NCI-H774 (cell line): ENCODE data around the gene RELN.
"Not testable (repeated sequence)": the region's sequence is repeated elsewhere in the genome, so short reads cannot be mapped to it uniquely, and the experiment has no call there.

ENCODE experiments used
- DNase-seq: peaks from one replicate; lab custom pipeline; 2025; lab: John Stamatoyannopoulos, UW

RELN gene

GRCh38 chr7:103989200-103989784, at the start of gene RELN:
TSS of gene RELN (minus strand) at chr7:103989658. CDS start at chr7:103989356, 302 bp downstream.
- peak; percentile 31 for DNase-seq

GRCh38 chr7:104038136-104038535, 48.7 kb upstream of the RELN start:
- no peak for DNase-seq

DNA sequence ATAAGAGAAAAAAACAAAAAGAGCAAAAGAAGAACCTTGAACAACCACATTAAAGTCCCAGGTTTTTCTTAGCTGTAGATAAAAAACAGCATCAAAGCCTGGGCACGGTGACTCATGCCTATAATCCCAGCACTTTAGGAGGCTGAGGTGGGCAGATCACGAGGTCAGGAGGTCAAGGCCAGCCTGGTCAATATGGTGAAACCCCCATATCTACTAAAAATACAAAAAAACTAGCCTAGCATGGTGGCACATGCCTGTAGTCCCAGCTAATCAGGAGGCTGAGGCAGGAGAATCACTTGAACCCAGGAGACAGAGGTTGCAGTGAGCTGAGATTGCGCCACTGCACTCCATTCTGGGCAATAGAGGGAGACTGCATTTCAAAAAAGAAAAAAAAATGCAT, 47.4 kb upstream of the RELN start:
- not testable (repeated sequence) for DNase-seq

DNA sequence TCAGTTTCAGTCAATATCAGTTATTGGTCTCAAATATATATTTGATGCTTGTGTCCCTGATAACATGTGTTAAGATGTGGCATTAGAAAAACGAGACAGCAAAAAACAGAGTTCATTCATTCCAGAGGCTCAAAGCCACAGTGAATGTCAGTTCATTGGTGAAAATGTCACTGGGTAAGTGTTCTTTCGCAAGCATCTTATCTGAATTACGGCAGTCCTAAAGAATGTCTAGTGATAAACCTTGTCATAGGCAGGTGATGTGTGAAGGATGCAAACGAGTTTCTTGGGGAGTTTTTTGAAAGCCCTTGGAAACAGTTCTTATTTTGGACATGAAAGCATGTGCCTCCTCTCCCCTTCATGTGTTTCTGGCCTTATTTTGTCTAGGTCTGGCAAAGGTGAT, 45.9 kb upstream of the RELN start:
- DNase-seq, result no peak

- no peak for DNase-seq
Measured at GRCh38 chr7:104034679-104035078, 45.2 kb upstream of the RELN start.

DNA sequence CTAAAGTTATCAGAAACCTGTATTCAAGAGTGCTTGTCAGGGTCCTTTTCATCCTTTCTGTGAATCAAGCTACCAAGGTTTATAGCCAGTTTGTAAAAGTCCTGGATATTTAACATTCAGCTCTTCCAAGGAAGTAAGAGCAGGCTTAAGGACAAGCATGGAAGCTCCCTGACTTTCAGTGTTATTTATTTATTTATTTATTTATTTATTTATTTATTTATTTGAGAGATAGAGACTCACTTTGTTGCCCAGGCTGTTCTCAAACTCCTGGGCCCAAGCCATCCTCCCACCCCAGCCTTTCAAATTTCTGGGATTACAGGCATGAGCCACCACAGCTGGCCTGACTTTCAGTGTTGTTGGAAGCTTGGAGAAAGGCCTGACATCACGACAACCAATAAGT, 44.4 kb upstream of the RELN start:
- no peak for DNase-seq

GRCh38 chr7:104032486-104032885, 43.0 kb upstream of the RELN start:
- no peak for DNase-seq

GRCh38 chr7:104029765-104030164, 40.3 kb upstream of the RELN start:
- no peak for DNase-seq

- DNase-seq, result no peak
Measured at GRCh38 chr7:104024632-104025031, 35.2 kb upstream of the RELN start.

GRCh38 chr7:104023100-104023499, 33.6 kb upstream of the RELN start:
- no peak for DNase-seq

DNA sequence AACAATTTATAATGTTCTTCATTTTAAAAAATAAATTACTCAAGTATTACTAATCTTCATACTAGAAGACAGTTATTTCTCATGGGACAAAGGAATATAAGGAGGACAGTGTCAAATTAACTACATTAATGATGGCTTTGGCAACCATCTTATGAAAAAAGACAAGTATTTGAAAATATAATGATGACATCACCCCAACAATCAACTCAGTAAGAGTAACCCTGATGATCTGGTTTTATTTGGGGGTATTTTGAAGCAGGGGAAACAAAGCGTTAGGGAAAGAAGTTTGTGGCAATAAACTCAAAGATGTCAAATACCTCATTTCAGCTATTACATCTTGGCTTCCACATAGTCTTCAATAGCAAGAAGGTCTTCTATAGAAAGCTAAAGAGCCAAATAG, 29.0 kb upstream of the RELN start:
- no peak for DNase-seq

DNA sequence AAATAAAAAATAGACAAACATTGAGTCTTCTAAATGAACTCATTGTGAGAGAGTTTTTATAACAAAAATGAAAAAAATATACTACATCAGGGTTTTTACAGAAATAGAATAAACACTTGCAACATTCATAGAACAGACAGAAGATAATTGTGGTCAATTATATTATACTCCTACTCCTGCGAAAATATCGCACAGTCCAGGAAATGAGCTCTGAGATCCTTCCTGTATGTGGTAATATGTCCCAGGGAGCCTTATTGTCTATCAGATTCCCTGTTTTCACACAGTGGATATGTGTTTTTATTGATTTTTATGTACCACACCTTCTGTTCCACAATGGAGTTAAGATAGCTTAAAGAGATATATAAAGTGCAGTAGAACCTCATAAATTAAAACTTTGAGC, 27.5 kb upstream of the RELN start:
- no peak for DNase-seq

DNA sequence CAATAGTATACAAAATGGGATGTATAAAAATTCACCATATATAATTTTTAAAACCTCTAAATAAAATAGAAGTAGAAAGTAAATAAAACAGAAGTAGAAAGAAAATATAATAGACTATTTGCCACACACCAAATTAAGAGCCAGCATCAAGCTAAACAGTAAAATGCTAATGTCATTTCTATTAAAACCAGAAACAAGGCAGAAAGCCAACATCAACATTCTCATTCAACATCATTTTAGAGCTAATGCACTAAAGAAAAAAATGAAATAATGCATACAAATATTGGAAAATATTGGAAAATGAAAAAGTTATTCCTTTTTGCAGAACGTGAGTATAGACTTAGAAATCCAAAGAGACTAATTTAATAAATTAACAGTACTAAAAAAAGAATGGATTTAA, 23.4 kb upstream of the RELN start:
- DNase-seq, result no peak

- DNase-seq, result no peak
Measured at GRCh38 chr7:104011829-104012228, 22.4 kb upstream of the RELN start.

DNA sequence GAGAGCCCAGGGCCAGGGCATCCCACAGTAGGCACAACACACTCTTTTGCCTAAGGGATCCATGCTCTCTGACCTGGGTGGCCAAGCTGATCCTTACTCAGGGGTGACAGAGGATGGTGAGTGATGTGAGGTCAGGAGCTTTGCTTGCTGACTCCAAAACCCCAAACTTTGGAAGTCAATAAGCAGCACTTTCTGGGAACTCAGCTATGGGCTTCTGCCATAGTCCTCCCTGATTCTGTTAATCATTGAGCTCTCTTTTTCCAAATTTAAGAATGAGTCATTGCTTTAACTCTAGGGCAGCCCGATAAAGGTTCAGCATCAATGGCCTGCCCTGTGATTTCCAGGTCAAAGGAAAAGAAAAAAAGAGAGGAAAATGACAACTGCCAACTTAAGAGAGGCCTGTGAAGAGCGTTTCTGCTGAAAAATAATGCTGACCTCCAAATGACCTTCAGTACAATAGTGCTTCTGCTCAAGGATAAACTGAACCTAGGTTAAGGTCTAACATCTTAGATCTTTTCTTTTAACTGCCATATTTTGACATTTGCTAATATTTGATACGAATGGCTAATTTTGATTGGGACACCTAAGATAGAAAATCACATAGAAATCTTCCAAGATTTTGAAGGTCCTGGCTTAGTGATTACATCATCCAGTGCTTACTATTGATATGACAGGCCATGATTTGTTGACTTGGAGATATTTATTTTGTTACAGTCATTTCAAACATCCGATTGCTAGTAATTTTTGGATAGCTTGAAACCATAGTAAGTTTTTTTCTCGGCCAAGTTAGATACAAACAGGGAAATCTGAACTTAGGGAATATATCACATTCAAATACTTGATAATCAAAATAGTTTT, 20.8 kb upstream of the RELN start:
- DNase-seq, result no peak

- no peak for DNase-seq
Measured at GRCh38 chr7:104008107-104008506, 18.6 kb upstream of the RELN start.

DNA sequence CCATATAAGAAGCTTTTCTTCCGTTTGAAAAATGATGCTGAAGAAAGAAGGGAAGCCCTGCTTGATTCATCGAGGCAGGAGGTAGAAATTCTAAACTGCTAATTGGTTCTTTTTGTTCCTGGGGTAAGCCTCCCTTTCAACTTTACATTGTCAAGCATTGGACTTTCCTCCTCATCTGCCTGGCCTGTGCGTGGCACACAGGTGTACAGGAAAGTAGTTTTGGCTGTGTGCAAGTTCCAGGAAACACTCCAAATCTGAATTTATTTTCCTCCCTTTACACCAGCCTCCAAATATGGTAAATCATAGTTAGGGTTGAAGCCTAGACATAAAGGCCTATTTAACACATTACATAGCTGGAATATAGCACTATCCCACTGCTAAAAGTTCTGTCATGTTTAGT, 18.2 kb upstream of the RELN start:
- DNase-seq, result no peak

DNA sequence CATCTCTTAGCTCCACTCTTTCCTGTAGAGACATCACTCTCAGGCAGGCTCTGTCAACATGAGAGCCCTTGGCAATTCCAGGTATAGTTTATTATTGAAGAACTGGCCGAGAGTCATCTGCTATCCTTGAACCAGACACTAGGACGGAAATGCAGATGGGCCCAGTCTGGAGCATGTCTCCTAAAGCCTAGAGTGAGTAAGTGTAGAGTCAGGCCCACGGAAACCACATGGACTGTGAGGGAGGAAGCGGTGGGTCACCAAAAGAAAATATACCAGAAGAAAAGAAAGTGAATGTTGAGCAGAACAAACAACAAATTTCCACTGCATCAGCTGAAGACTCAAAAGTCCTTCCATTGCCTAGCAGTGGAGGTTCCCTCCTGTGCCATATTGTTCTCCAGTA, 15.7 kb upstream of the RELN start:
- DNase-seq, result no peak

GRCh38 chr7:103996639-103997038, 7.2 kb upstream of the RELN start:
- no peak for DNase-seq

- DNase-seq, result no peak
Measured at GRCh38 chr7:103996017-103996551, 6.6 kb upstream of the RELN start.

GRCh38 chr7:103995554-103995953, 6.1 kb upstream of the RELN start:
- no peak for DNase-seq

GRCh38 chr7:103993551-103993950, 4.1 kb upstream of the RELN start:
- DNase-seq, result no peak

GRCh38 chr7:103991406-103991805, 1.9 kb upstream of the RELN start:
- DNase-seq, result no peak

GRCh38 chr7:103990991-103991390, 1.5 kb upstream of the RELN start:
- DNase-seq, result no peak
